ENCODE measurements around the gene NCOR2. TPM values are rescaled to one million over a fixed set of nuclear protein-coding genes. Genes with fewer than 3 reads are reported as not detected.

The NCOR2 gene
- total RNA-seq, 4 donors from 2014 or later = 72.1 to 460 (median 119) TPM

GRCh38 chr12:124593176-124593575 lies 25.8 kb upstream of the NCOR2 start:
- Histone ChIP-seq H3K4me1 (peaks cover 0 to 18% (median 4%) of the 10 kb centered on the region in 4 donors), H3K27ac (no peak overlapping the region), H3K36me3 (no peaks in the 10 kb centered on the region), H3K4me3 (no peak overlapping the region), H3K9me3 (no peaks in the 10 kb centered on the region), H3K27me3 (no peaks in the 10 kb centered on the region)
- TF ChIP-seq POLR2A (IDR thresholded peaks at IDR 0.05) (no peak), POLR2AphosphoS5 (IDR thresholded peaks at IDR 0.05) (no peak), EP300 (IDR thresholded peaks at IDR 0.05; ENCODE audit: low read depth) (no peak)
- in situ Hi-C loops (cut with MboI; ENCODE audit: low pct_ligation_motif_present in 1 of 4, low pct_unique_long_range_greater_than_20kb in 1 of 4, low sequenced_read_pairs in 3 of 4) (loop anchor here in 1 of 4 donors (25.0 kb wide), 1 partner anchor 169 kb away; no protein-coding TSS in a partner anchor), intact Hi-C loops (cut with DNase I; ENCODE audit: low total_unique reads) (no loop called here)
- WGBS, 2 donors (ENCODE audit: low coverage in 1 of 2) = 89 to 94% methylated on average over 3 to 14 of the region's 14 CpGs
- DNase-seq = no peak

DNA sequence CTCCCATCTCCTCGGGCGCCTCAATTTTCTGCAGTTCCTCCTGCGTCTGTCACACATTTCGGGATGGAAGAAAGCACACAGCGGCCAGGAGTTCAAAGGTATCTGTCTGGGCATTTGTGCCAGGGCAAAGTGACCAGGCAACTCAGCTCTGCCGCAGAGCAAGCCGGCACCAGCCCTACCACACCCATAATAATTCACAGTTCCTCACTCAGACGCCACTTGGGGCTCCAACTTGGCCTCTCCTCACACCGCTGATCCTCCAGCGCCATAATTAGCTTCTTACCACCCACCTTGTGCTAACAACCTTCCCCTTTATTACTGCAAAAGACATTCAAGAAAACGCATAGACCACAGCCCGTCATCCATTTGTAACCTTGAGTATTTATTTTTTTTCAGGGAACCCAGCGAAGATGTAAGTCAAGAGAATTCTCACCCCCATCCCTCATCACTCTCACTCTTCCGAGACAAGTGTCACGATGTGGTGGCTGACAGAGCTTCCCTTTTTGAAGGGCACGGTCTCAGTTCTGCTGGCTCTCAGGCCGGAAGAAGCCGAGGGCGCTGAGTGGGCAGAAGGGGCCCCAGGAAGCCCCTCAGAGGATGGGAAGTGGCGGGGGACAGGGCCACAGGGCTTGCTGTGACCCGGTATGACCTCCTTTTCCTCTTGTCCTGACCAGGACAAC lies 25.2 kb upstream of the NCOR2 start:
- no peak overlapping the region for H3K27ac ChIP-seq
- no peak for TF ChIP-seq POLR2A (IDR thresholded peaks at IDR 0.05)
- TF ChIP-seq CTCF (IDR thresholded peaks at IDR 0.05) = no peak
- no peak for TF ChIP-seq POLR2AphosphoS5 (IDR thresholded peaks at IDR 0.05)
- no peak for TF ChIP-seq EP300 (IDR thresholded peaks at IDR 0.05; ENCODE audit: low read depth)

GRCh38 chr12:124592050-124592449 lies 24.6 kb upstream of the NCOR2 start:
- Histone ChIP-seq H3K4me1 (peaks cover 0 to 21% (median 5%) of the 10 kb centered on the region in 4 donors), H3K9me3 (no peaks in the 10 kb centered on the region), H3K4me3 (no peak overlapping the region), H3K27me3 (no peaks in the 10 kb centered on the region), H3K36me3 (no peaks in the 10 kb centered on the region), H3K27ac (no peak overlapping the region)
- 76% methylated on average over 6 of the region's 6 CpGs; no CpG with 5 or more reads in 1 of the 2 donors for WGBS, 2 donors (ENCODE audit: low coverage in 1 of 2)
- intact Hi-C loops (cut with DNase I; ENCODE audit: low total_unique reads) (no loop called here), in situ Hi-C loops (cut with MboI; ENCODE audit: low pct_ligation_motif_present in 1 of 4, low pct_unique_long_range_greater_than_20kb in 1 of 4, low sequenced_read_pairs in 3 of 4) (loop anchor here in 1 of 4 donors (25.0 kb wide), 1 partner anchor 170 kb away; no protein-coding TSS in a partner anchor)
- TF ChIP-seq POLR2AphosphoS5 (IDR thresholded peaks at IDR 0.05) = no peak
- no peak for TF ChIP-seq EP300 (IDR thresholded peaks at IDR 0.05; ENCODE audit: low read depth)
- TF ChIP-seq POLR2A (IDR thresholded peaks at IDR 0.05) = no peak
- no peak for TF ChIP-seq CTCF (IDR thresholded peaks at IDR 0.05)
- DNase-seq = no peak

More for the DNA sequence above, 25.2 kb upstream of the NCOR2 start:
- no peaks in the 10 kb centered on the region for H3K36me3 ChIP-seq
- no peaks in the 10 kb centered on the region for H3K27me3 ChIP-seq
- 52 to 58% methylated on average over 3 to 21 of the region's 21 CpGs for WGBS, 2 donors (ENCODE audit: low coverage in 1 of 2)
- H3K4me3 ChIP-seq = no peak overlapping the region
- intact Hi-C loops (cut with DNase I; ENCODE audit: low total_unique reads) = no loop called here
- in situ Hi-C loops (cut with MboI; ENCODE audit: low pct_ligation_motif_present in 1 of 4, low pct_unique_long_range_greater_than_20kb in 1 of 4, low sequenced_read_pairs in 3 of 4) = loop anchor here in 1 of 4 donors (25.0 kb wide), 1 partner anchor 170 kb away; no protein-coding TSS in a partner anchor
- peak; percentile 35 for DNase-seq
- peaks cover 0 to 18% (median 4%) of the 10 kb centered on the region in 4 donors for H3K4me1 ChIP-seq
- no peaks in the 10 kb centered on the region for H3K9me3 ChIP-seq

DNA sequence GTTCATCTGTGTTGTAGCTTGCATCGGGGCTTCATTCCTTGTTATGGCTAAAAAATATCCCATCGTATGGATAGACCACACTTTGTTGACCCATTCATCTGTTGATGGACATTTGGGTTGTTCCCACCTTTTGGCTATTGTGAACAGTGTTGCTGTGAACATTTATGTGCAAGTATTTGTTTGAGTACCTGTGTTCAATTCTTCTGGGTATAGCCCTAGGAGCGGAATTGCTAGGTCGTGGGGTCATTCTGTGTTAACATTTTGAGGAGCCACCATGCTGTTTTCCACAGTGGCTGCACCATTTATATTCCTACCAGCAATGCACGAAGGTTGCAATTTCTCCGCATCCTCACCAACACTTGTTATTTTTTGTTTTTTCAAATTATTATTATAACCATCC lies 23.0 kb upstream of the NCOR2 start:
- Histone ChIP-seq H3K36me3 (no peaks in the 10 kb centered on the region), H3K4me3 (no peak overlapping the region), H3K9me3 (no peaks in the 10 kb centered on the region), H3K27ac (no peak overlapping the region), H3K4me1 (peaks cover 0 to 24% (median 5%) of the 10 kb centered on the region in 4 donors), H3K27me3 (no peaks in the 10 kb centered on the region)
- in situ Hi-C loops (cut with MboI; ENCODE audit: low pct_ligation_motif_present in 1 of 4, low pct_unique_long_range_greater_than_20kb in 1 of 4, low sequenced_read_pairs in 3 of 4) (loop anchor here in 1 of 4 donors (25.0 kb wide), 1 partner anchor 172 kb away; no protein-coding TSS in a partner anchor), intact Hi-C loops (cut with DNase I; ENCODE audit: low total_unique reads) (no loop called here)
- no peak for TF ChIP-seq EP300 (IDR thresholded peaks at IDR 0.05; ENCODE audit: low read depth)
- no peak for TF ChIP-seq CTCF (IDR thresholded peaks at IDR 0.05)
- no peak for TF ChIP-seq POLR2AphosphoS5 (IDR thresholded peaks at IDR 0.05)
- TF ChIP-seq POLR2A (IDR thresholded peaks at IDR 0.05) = no peak
- no peak for DNase-seq
- WGBS, 2 donors (ENCODE audit: low coverage in 1 of 2) = 96 to 100% methylated on average over 6 of the region's 6 CpGs

All from transverse colon (tissue), 4 donors.